ENCODE measurements around the gene TTBK1. TPM values are rescaled to one million over a fixed set of nuclear protein-coding genes. Genes with fewer than 3 reads are reported as not detected.

The TTBK1 gene
- total RNA-seq, 1 experiment from 2014 or later, result 0.61 TPM

- Mint-ChIP-seq H3K4me1 (ENCODE audit: low read depth, unreplicated experiment) (no peaks in the 10 kb centered on the region), H3K27ac (ENCODE audit: unreplicated experiment) (no peak overlapping the region), H3K36me3 (ENCODE audit: insufficient read depth, unreplicated experiment) (no peaks in the 10 kb centered on the region), H3K4me3 (ENCODE audit: unreplicated experiment) (no peak overlapping the region), H3K27me3 (ENCODE audit: insufficient read depth, unreplicated experiment) (no peaks in the 10 kb centered on the region), H3K9me3 (ENCODE audit: unreplicated experiment) (no peaks in the 10 kb centered on the region)
- Histone ChIP-seq H3K4me3 (ENCODE audit: low read depth, low read length) (no peak overlapping the region), H3K36me3 (ENCODE audit: control insufficient read depth, insufficient read depth, low read length) (no peaks in the 10 kb centered on the region), H3K9me3 (no peaks in the 10 kb centered on the region), H3K4me1 (no peaks in the 10 kb centered on the region), H3K27me3 (replicated peaks; ENCODE audit: control insufficient read depth, insufficient read depth, low read length) (no peaks in the 10 kb centered on the region; the same call in 1 of the 2 replicates)
- ChIA-PET POLR2A (interaction anchor here (0.6 kb wide), 1 partner anchor 147 kb away, joined by 3 read pairs; the partner anchor contains the start of gene MRPL2), CTCF (no interaction called here)
- TF ChIP-seq, protein P1, sequence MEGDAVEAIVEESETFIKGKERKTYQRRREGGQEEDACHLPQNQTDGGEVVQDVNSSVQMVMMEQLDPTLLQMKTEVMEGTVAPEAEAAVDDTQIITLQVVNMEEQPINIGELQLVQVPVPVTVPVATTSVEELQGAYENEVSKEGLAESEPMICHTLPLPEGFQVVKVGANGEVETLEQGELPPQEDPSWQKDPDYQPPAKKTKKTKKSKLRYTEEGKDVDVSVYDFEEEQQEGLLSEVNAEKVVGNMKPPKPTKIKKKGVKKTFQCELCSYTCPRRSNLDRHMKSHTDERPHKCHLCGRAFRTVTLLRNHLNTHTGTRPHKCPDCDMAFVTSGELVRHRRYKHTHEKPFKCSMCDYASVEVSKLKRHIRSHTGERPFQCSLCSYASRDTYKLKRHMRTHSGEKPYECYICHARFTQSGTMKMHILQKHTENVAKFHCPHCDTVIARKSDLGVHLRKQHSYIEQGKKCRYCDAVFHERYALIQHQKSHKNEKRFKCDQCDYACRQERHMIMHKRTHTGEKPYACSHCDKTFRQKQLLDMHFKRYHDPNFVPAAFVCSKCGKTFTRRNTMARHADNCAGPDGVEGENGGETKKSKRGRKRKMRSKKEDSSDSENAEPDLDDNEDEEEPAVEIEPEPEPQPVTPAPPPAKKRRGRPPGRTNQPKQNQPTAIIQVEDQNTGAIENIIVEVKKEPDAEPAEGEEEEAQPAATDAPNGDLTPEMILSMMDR (IDR thresholded peaks at IDR 0.05; ENCODE audit: insufficient read depth in 1 of 2, low read depth in 1 of 2, low read length in 1 of 2, severe bottlenecking in 1 of 2, unreplicated experiment in 1 of 2), result no peak
- intact Hi-C loops (cut with micrococcal nuclease; ENCODE audit: unreplicated experiment), result no loop called here
- BruUV-seq (replicated peaks), result no TSS peak
- peak in 1 of 2 experiments; percentile 12 for DNase-seq
These were observed 37.4 kb upstream of the TTBK1 start for GRCh38 chr6:43205849-43206248.

DNA sequence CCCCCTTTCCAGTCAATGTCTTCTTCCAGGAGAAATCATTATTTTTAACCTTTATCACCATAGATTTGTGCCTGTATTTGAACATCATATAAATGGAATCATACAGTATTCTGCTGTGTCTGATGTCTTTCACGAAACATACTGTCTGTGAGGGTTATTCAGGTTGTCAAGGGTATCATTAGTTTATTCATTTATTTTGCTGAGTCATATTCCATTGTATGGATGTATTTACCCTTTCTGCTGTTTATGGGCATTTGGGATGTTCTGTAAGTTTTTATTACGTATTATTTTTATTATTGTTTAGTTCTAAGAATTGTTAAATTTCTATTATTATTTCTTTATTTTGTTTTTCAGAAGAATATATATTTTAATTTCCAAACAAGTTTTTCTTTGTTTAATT, 36.0 kb upstream of the TTBK1 start:
- ChIA-PET CTCF (no interaction called here), POLR2A (no interaction called here)
- H3K27ac Mint-ChIP-seq (ENCODE audit: unreplicated experiment), result no peak overlapping the region
- DNase-seq, result no peak
- BruUV-seq (replicated peaks), result no TSS peak
- Histone ChIP-seq H3K4me1 (no peaks in the 10 kb centered on the region), H3K9me3 (no peaks in the 10 kb centered on the region), H3K27me3 (replicated peaks; ENCODE audit: control insufficient read depth, insufficient read depth, low read length) (no peaks in the 10 kb centered on the region; the same call in 1 of the 2 replicates), H3K4me3 (ENCODE audit: low read depth, low read length) (no peak overlapping the region), H3K36me3 (ENCODE audit: control insufficient read depth, insufficient read depth, low read length) (no peaks in the 10 kb centered on the region)
- H3K9me3 Mint-ChIP-seq (ENCODE audit: unreplicated experiment), result no peaks in the 10 kb centered on the region
- H3K36me3 Mint-ChIP-seq (ENCODE audit: insufficient read depth, unreplicated experiment), result no peaks in the 10 kb centered on the region
- no peaks in the 10 kb centered on the region for H3K4me1 Mint-ChIP-seq (ENCODE audit: low read depth, unreplicated experiment)
- TF ChIP-seq, protein P1 (IDR thresholded peaks at IDR 0.05; ENCODE audit: insufficient read depth in 1 of 2, low read depth in 1 of 2, low read length in 1 of 2, severe bottlenecking in 1 of 2, unreplicated experiment in 1 of 2), result no peak
- H3K27me3 Mint-ChIP-seq (ENCODE audit: insufficient read depth, unreplicated experiment), result no peaks in the 10 kb centered on the region
- H3K4me3 Mint-ChIP-seq (ENCODE audit: unreplicated experiment), result no peak overlapping the region
- intact Hi-C loops (cut with micrococcal nuclease; ENCODE audit: unreplicated experiment), result no loop called here

DNA sequence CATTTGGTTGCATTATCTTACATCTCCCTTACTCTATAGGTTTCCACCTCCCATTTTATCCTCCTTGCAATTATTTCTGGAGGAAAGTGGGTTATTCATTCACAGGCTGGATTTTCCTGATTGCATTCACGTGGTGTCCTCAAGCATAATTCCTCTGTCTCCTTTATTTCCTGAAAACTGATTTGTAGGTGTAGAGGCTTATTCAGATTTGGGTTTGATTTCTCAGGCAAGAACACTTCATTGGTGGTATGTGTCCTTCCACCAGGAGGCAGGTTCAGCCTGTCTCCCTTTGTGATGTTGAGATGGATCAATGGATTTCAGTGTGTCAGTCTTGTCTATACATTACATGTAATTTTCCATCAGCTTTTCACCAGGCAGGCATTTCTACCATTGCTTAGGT, 31.3 kb upstream of the TTBK1 start:
- intact Hi-C loops (cut with micrococcal nuclease; ENCODE audit: unreplicated experiment), result no loop called here
- Histone ChIP-seq H3K4me1 (no peaks in the 10 kb centered on the region), H3K4me3 (ENCODE audit: low read depth, low read length) (no peak overlapping the region), H3K9me3 (no peaks in the 10 kb centered on the region), H3K27me3 (replicated peaks; ENCODE audit: control insufficient read depth, insufficient read depth, low read length) (no peaks in the 10 kb centered on the region), H3K36me3 (ENCODE audit: control insufficient read depth, insufficient read depth, low read length) (no peaks in the 10 kb centered on the region)
- Mint-ChIP-seq H3K9me3 (ENCODE audit: unreplicated experiment) (no peaks in the 10 kb centered on the region), H3K4me1 (ENCODE audit: low read depth, unreplicated experiment) (no peaks in the 10 kb centered on the region), H3K36me3 (ENCODE audit: insufficient read depth, unreplicated experiment) (no peaks in the 10 kb centered on the region), H3K4me3 (ENCODE audit: unreplicated experiment) (no peak overlapping the region), H3K27me3 (ENCODE audit: insufficient read depth, unreplicated experiment) (no peaks in the 10 kb centered on the region), H3K27ac (ENCODE audit: unreplicated experiment) (no peak overlapping the region)
- no TSS peak for BruUV-seq (replicated peaks)
- POLR2A ChIA-PET, result no interaction called here
- TF ChIP-seq, protein P1 (IDR thresholded peaks at IDR 0.05; ENCODE audit: insufficient read depth in 1 of 2, low read depth in 1 of 2, low read length in 1 of 2, severe bottlenecking in 1 of 2, unreplicated experiment in 1 of 2), result peak in 1 of 2 experiments; percentile 39
- peak in 1 of 2 experiments; percentile 22 for DNase-seq
- CTCF ChIA-PET, result no interaction called here

Data from Caco-2 (cell line).